ENCODE results near the gene MAP4K4.

DNA sequence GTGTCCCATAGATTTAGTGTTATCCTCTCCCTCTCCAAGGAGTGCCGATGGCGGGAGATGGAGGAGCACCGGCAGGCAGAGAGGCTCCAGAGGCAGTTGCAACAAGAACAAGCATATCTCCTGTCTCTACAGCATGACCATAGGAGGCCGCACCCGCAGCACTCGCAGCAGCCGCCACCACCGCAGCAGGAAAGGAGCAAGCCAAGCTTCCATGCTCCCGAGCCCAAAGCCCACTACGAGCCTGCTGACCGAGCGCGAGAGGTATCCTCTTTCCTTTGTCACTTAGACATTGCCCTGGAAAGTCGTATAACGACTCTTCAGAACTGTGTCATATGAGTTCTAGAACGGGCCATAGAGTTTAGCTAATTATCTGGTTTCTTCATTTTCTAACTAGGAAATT, 162.1 kb downstream of the MAP4K4 start:
- TF ChIP-seq SUZ12 (IDR thresholded peaks at IDR 0.05; ENCODE audit: extremely low read depth, insufficient read depth, insufficient read length) (no peak), YY1 (IDR thresholded peaks at IDR 0.05; ENCODE audit: insufficient read depth, insufficient read length) (no peak), ZNF274 (IDR thresholded peaks at IDR 0.05; ENCODE audit: low read depth, low read length) (no peak)
